GM12875 (cell line): Measurements from ENCODE around the gene LMF2.
"Not testable (repeated sequence)": the region's sequence is repeated elsewhere in the genome, so short reads cannot be mapped to it uniquely, and the experiment has no call there.

Source experiments
- H3K4me3 ChIP-seq: one replicate; pipeline ENCODE4 v1.5.1; 2011; ENCODE audit warnings: low read depth, low read length, control low read depth
- TF ChIP-seq, protein P1 (sequence below): IDR thresholded peaks from 2 replicates; pipeline ENCODE4 v1.5.1; 2011; ENCODE audit warnings: low read depth, mild to moderate bottlenecking, control low read depth, inconsistent platforms, low read length, moderate library complexity, borderline replicate concordance; ENCODE audit not compliant: insufficient read depth

LMF2 gene

DNA sequence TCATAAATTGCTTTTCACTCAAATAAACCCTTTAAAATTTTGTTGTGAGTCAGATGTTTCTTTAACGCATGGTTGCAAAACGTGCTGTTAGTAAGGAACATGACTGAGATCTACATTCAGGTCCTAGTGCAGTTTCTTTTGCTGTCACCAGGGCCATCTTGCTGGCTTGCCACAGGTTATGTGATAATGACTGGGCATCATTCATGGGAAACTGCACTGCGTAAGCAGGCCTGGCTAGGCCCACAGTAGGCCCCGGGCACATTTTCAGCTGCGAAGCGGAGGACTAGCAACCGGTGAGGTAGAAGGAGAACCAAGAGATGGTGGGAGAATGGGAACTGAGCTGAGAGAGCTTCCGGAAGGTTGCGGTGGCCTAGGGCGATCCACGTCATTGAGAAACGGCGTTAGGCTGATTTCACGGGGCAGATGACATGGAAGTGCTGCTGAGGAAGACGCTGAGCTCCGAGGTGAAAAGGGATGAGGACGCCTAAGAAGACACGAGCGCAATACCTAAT is 35.0 kb upstream of the LMF2 start:
- TF ChIP-seq, protein P1, sequence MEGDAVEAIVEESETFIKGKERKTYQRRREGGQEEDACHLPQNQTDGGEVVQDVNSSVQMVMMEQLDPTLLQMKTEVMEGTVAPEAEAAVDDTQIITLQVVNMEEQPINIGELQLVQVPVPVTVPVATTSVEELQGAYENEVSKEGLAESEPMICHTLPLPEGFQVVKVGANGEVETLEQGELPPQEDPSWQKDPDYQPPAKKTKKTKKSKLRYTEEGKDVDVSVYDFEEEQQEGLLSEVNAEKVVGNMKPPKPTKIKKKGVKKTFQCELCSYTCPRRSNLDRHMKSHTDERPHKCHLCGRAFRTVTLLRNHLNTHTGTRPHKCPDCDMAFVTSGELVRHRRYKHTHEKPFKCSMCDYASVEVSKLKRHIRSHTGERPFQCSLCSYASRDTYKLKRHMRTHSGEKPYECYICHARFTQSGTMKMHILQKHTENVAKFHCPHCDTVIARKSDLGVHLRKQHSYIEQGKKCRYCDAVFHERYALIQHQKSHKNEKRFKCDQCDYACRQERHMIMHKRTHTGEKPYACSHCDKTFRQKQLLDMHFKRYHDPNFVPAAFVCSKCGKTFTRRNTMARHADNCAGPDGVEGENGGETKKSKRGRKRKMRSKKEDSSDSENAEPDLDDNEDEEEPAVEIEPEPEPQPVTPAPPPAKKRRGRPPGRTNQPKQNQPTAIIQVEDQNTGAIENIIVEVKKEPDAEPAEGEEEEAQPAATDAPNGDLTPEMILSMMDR: peak; percentile 24; the same call in 1 of the 2 replicates
- H3K4me3 ChIP-seq: peak overlapping the region; percentile 1

DNA sequence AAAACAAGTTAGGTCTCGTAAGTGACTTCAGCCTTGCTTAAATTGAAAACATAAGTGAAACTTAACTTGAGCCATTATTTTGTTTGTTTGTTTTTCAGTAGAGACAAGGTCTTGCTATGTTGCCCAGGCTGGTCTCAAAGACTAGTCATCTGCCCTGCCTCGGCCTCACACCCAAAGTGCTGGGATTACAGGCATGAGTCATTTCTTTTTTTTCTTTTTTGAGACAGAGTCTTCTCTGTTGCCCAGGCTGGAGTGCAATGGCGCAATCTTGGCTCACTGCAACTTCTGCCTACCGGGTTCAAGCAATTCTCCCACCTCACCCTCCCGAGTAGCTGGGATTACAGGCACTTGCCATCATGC is 34.1 kb upstream of the LMF2 start:
- H3K4me3 ChIP-seq: peak overlapping the region; percentile 32

DNA sequence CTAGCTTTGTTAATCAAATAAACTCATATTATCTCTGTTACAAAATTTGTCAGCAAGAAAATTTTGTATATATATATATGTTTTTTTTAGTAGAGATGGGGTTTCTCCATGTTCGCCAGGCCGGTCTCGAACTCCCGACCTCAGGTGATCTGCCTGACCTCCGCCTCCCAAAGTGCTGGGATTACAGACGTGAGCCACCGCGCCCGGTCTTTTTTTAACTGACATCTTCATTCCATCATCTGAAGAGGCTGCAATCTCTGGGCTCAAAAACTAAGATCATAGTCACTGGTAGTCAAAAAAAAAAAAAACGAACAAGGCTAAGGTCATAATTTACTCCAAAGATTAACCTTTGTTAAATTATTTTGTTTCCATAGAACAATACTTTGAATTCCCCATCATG is 32.9 kb upstream of the LMF2 start:
- no peak overlapping the region for H3K4me3 ChIP-seq
- TF ChIP-seq, protein P1: no peak

DNA sequence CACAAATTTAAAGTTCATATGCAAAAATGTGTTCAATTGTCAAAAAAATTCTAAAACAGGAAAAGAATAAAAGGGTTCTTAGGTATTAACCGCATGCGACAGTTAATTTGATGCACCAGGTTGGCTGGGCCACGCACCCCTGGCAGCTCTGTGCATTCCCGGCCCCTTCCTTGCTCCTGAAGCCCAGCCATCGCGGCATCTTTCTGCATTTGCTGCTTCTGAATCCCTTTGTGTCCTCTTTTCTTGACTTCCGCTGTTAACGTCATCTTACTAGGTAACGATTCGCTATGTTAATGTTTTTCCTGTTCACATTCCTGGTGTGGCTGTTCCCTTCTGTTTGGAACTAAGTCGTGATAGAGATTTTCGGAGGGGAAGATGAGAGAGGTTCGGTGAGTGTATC is 30.3 kb upstream of the LMF2 start:
- TF ChIP-seq, protein P1: no peak

DNA sequence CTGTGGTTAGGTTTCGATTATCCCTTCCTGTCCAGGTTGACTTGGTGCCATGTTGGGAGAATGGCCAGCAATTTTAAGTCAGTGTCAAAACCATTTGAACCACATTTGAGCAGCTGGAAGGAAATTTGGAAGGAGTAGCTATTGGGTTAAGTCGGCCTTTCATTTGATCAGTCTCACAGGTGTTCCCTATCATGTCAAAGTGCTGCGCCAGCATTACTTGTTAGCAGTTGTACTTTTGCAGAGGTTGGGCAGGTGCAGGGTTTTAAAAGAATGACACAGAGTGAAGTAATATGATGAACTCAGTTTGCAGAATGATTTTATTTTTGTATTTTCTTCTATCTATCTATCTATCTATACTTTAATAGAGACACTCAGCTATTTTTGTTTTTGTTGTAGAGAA is 28.7 kb upstream of the LMF2 start:
- H3K4me3 ChIP-seq: no peak overlapping the region
- TF ChIP-seq, protein P1: no peak

More for the DNA sequence above, 30.3 kb upstream of the LMF2 start:
- no peak overlapping the region for H3K4me3 ChIP-seq

DNA sequence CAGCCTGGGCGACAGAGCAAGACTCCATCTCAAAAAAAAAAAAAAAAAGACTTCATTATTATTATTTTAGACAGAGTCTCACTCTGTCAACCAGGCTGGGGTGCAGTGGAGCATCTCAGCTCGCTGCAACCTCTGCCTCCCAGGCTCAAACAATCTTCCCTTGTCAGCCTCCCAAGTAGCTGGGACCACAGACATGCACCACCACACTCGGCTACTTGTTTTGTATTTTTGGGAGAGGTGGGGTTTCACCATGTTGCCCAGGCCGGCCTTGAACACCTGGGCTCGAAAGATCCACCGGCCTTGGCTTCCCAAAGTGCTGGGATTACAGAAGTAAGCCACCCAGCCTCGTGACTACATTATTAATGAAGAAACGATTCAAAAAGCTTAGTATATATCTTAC is 27.6 kb upstream of the LMF2 start:
- TF ChIP-seq, protein P1: no peak
- H3K4me3 ChIP-seq: no peak overlapping the region

DNA sequence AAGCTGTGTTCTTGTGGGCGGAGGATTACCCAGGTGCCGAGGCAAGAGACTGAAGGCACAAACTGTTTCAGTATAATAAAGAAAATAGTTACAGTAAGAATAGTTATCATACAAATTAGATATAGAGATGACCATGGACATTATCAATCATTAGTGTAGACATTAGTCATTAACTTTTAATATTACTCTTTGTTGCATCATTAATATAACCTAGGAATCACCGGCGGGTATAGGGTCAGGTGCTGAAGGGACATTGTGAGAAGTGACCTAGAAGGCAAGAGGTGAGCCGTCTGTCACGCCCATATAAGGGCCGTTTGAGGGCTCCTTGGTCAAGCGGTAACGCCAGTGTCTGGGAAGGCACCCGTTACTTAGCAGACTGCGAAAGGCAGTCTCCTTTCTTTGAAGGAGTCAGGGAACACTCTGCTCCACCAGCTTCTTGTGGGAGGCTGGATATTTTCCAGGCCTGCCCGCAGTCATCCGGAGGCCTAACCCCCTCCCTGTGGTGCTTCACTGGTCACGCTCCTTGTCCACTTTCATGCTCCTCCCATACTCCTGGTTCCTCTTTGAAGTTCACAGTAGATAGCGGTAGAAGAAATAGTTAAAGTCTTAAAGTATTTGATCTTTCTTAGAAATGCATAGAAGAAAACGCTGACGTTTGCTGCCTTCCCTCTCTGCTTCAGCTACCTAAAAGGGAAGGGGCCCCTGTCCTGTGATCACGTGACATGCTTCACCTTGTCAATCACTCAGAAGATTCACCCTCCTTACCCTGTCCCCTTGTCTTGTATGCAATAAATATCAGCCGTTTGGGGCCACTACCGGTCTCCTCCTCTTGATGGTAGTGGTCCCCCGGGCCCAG is 26.6 kb upstream of the LMF2 start:
- H3K4me3 ChIP-seq: not testable (repeated sequence)
